ENCODE data around the gene COMMD4.
"Not testable (repeated sequence)": the region's sequence is repeated elsewhere in the genome, so short reads cannot be mapped to it uniquely, and the experiment has no call there.

Gene COMMD4

GRCh38 chr15:75335705-75336355 lies at the start of gene COMMD4:
Gene COMMD4 (plus strand): TSS chr15:75336063. CDS start chr15:75336090, 27 bp downstream.
- DNase-seq: peak; percentile 34

- DNase-seq: not testable (repeated sequence)
Observed at GRCh38 chr15:75293660-75294059, 42.2 kb upstream of the COMMD4 start.

- not testable (repeated sequence) for DNase-seq
Observed at GRCh38 chr15:75298541-75299310, 37.1 kb upstream of the COMMD4 start.

GRCh38 chr15:75299311-75299688 lies 36.6 kb upstream of the COMMD4 start:
- DNase-seq: not testable (repeated sequence)

- not testable (repeated sequence) for DNase-seq
Observed at GRCh38 chr15:75300026-75300425, 35.8 kb upstream of the COMMD4 start.

GRCh38 chr15:75302318-75302717 lies 33.5 kb upstream of the COMMD4 start:
- DNase-seq: no peak

- DNase-seq: not testable (repeated sequence)
Observed at GRCh38 chr15:75302753-75303152, 33.1 kb upstream of the COMMD4 start.

- DNase-seq: no peak
Observed at GRCh38 chr15:75306188-75306587, 29.7 kb upstream of the COMMD4 start.

- DNase-seq: no peak
Observed at GRCh38 chr15:75307778-75308390, 28.0 kb upstream of the COMMD4 start.

- no peak for DNase-seq
Observed at GRCh38 chr15:75309711-75310110, 26.2 kb upstream of the COMMD4 start.

GRCh38 chr15:75312548-75312947 lies 23.3 kb upstream of the COMMD4 start:
- not testable (repeated sequence) for DNase-seq

GRCh38 chr15:75313116-75313845 lies 22.6 kb upstream of the COMMD4 start:
- DNase-seq: no peak

- no peak for DNase-seq
Observed at GRCh38 chr15:75314552-75315290, 21.1 kb upstream of the COMMD4 start.

GRCh38 chr15:75319231-75319897 lies 16.5 kb upstream of the COMMD4 start:
- not testable (repeated sequence) for DNase-seq

- no peak for DNase-seq
Observed at GRCh38 chr15:75321711-75322110, 14.2 kb upstream of the COMMD4 start.

- no peak for DNase-seq
Observed at GRCh38 chr15:75325922-75326321, 9.9 kb upstream of the COMMD4 start.

- DNase-seq: no peak
Observed at GRCh38 chr15:75327005-75327404, 8.9 kb upstream of the COMMD4 start.

GRCh38 chr15:75327491-75327890 lies 8.4 kb upstream of the COMMD4 start:
- DNase-seq: no peak

GRCh38 chr15:75328493-75329314 lies 7.2 kb upstream of the COMMD4 start:
- DNase-seq: no peak

- no peak for DNase-seq
Observed at GRCh38 chr15:75329571-75329970, 6.3 kb upstream of the COMMD4 start.

- not testable (repeated sequence) for DNase-seq
Observed at GRCh38 chr15:75332093-75332492, 3.8 kb upstream of the COMMD4 start.

Measured in NCI-H2081 treated with DMSO at 0.1 percent for 48 hours (cell line).